HCT116 (cell line): ENCODE results near the gene SCFD2. TPM values are rescaled to one million over a fixed set of nuclear protein-coding genes. Genes with fewer than 3 reads are reported as not detected.

Experiments used
- ATAC-seq: fragments of 200-7000 bp; cut with Tn5 transposase; 2 replicates; pipeline ENCODE4 v1.9.1; 2020; ENCODE audit warnings: mild to moderate bottlenecking, moderate library complexity
- BruUV-seq: library from RNA; stranded (reverse); fragments of 400-500 nt; replicated peaks from 2 replicates; lab custom pipeline; 2021; lab: Mats Ljungman, UMichigan
- CTCF ChIA-PET: fragments of 300-600 bp; sonication (Branson Sonifier 250); formaldehyde crosslinking; loops from one replicate; lab custom pipeline; 2021; ENCODE audit warnings: antibody characterized with exemption; lab: Charles Lee
- POLR2A ChIA-PET: fragments of 300-600, 350-600 bp; sonication (Branson Sonifier 250); formaldehyde crosslinking; loops from one replicate; lab custom pipeline; 2021; ENCODE audit warnings: antibody characterized with exemption; lab: Charles Lee
- RAD21 ChIA-PET, 2 experiments: fragments of 300-600 bp; sonication (Branson Sonifier 250); formaldehyde crosslinking; loops; one replicate each; lab custom pipeline; 2023; ENCODE audit warnings: low total read pairs in 2 of 2; ENCODE audit not compliant: uncharacterized antibody in 2 of 2, unreplicated experiment in 2 of 2, low non-redundant PET in 1 of 2; lab: Charles Lee
- DNase-seq: peaks from one replicate; pipeline ENCODE4 v3.0.0-alpha.2; 2010; ENCODE audit warnings: low read depth, low spot score
- H2AFZ ChIP-seq: fragments of 200-600 bp; shearing (Covaris generic), sonication (generic); 2 replicates; pipeline ENCODE4 v1.6.1; 2017; ENCODE audit warnings: low read depth, mixed run types, mixed read lengths, antibody characterized with exemption, low read length; ENCODE audit not compliant: poor library complexity, severe bottlenecking
- H3K27ac ChIP-seq: 2 replicates; pipeline ENCODE4 v1.5.1; 2012; ENCODE audit warnings: low read depth, low read length
- H3K27me3 ChIP-seq: fragments of 200-600 bp; sonication (generic); 2 replicates; pipeline ENCODE4 v1.6.1; 2016; ENCODE audit warnings: mixed run types, low read length, mixed read lengths; ENCODE audit not compliant: insufficient read depth
- H3K36me3 ChIP-seq, 2 experiments: fragments of 200-500 bp in 1 of 2; fragments of 200-600 bp in 1 of 2; sonication (Bioruptor generic) in 1 of 2; sonication (generic) in 1 of 2; 2 replicates each; pipeline versions ENCODE4 v1.5.1 to v1.6.1; 2014 to 2016; ENCODE audit warnings: low read length in 2 of 2, inconsistent platforms in 1 of 2, mixed read lengths in 1 of 2, mixed run types in 1 of 2; ENCODE audit not compliant: insufficient read depth in 2 of 2, control insufficient read depth in 1 of 2
- H3K4me1 ChIP-seq, 2 experiments: fragments of 200-600 bp in 1 of 2; sonication (generic) in 1 of 2; 2 replicates each; pipeline versions ENCODE4 v1.5.1 to v1.6.1; 2012 to 2017; ENCODE audit warnings: low read length in 2 of 2, inconsistent platforms in 1 of 2, mild to moderate bottlenecking in 1 of 2, mixed read lengths in 1 of 2, mixed run types in 1 of 2, moderate library complexity in 1 of 2; ENCODE audit not compliant: insufficient read depth in 2 of 2, control insufficient read depth in 1 of 2
- H3K4me2 ChIP-seq: fragments of 200-600 bp; sonication (generic); 2 replicates; pipeline ENCODE4 v1.6.1; 2017; ENCODE audit warnings: mixed run types, low read length, mixed read lengths
- H3K4me3 ChIP-seq, 2 experiments: fragments of 200-600 bp in 1 of 2; sonication (generic) in 1 of 2; replicated peaks in 1 of 2; 2 replicates each; pipeline ENCODE4 v1.5.1; 2011 to 2016; ENCODE audit warnings: low read length in 2 of 2, control low read depth in 1 of 2, low read depth in 1 of 2, mild to moderate bottlenecking in 1 of 2, mixed read lengths in 1 of 2, mixed run types in 1 of 2
- H3K79me2 ChIP-seq: fragments of 200-600 bp; sonication (generic); 2 replicates; pipeline ENCODE4 v1.6.1; 2017; ENCODE audit warnings: mild to moderate bottlenecking, mixed run types, low read length, moderate library complexity, mixed read lengths; ENCODE audit not compliant: insufficient read depth
- H3K9ac ChIP-seq: fragments of 200-600 bp; sonication (generic); 2 replicates; pipeline ENCODE4 v1.6.1; 2016; ENCODE audit warnings: low read length, mixed read lengths
- H3K9me2 ChIP-seq: fragments of 200-600 bp; sonication (generic), shearing (Covaris generic); 2 replicates; pipeline ENCODE4 v1.6.1; 2017; ENCODE audit warnings: mixed run types, mild to moderate bottlenecking, moderate library complexity; ENCODE audit not compliant: insufficient read depth
- H3K9me3 ChIP-seq, 2 experiments: fragments of 200-500 bp in 1 of 2; fragments of 200-600 bp in 1 of 2; sonication (Bioruptor generic) in 1 of 2; sonication (generic) in 1 of 2; 2 replicates each; pipeline ENCODE4 v1.6.1; 2014 to 2017; ENCODE audit warnings: low read length in 2 of 2, mixed read lengths in 2 of 2, inconsistent platforms in 1 of 2, low read depth in 1 of 2, mild to moderate bottlenecking in 1 of 2, mixed run types in 1 of 2, moderate library complexity in 1 of 2; ENCODE audit not compliant: control insufficient read depth in 1 of 2, insufficient read depth in 1 of 2
- H4K20me1 ChIP-seq: fragments of 200-600 bp; sonication (generic), shearing (Covaris generic); 2 replicates; pipeline ENCODE4 v1.6.1; 2017; ENCODE audit warnings: mixed run types, mild to moderate bottlenecking, moderate library complexity; ENCODE audit not compliant: insufficient read depth
- CBX3 ChIP-seq: IDR thresholded peaks from 2 replicates; pipeline ENCODE4 v1.6.1; 2012; ENCODE audit warnings: low read depth
- CEBPB ChIP-seq: IDR thresholded peaks from 2 replicates; pipeline ENCODE4 v1.6.1; 2012; ENCODE audit warnings: low read depth
- EGR1 ChIP-seq: IDR thresholded peaks from 2 replicates; pipeline ENCODE4 v1.6.1; 2012; ENCODE audit warnings: low read depth
- EZH2 ChIP-seq: fragments of 200-600 bp; sonication (generic); IDR thresholded peaks from 2 replicates; pipeline ENCODE4 v1.6.1; 2017; ENCODE audit warnings: antibody characterized with exemption, mixed run types
- FOSL1 ChIP-seq: IDR thresholded peaks from 2 replicates; pipeline ENCODE4 v1.6.1; 2012; ENCODE audit warnings: low read depth
- JUND ChIP-seq: IDR thresholded peaks from 2 replicates; pipeline ENCODE4 v1.6.1; 2012
- POLR2A ChIP-seq: IDR thresholded peaks from 2 replicates; pipeline ENCODE4 v1.7.0; 2011; ENCODE audit warnings: borderline replicate concordance; ENCODE audit not compliant: insufficient read depth, insufficient read length; ENCODE audit errors: extremely low read depth
- POLR2AphosphoS5 ChIP-seq: IDR thresholded peaks from 2 replicates; pipeline ENCODE4 v1.6.1; 2011; ENCODE audit warnings: mild to moderate bottlenecking, low read depth, low read length, moderate library complexity
- RAD21 ChIP-seq: IDR thresholded peaks from 2 replicates; pipeline ENCODE4 v1.6.1; 2012; ENCODE audit warnings: low read depth, mild to moderate bottlenecking
- SIN3A ChIP-seq: IDR thresholded peaks from 2 replicates; pipeline ENCODE4 v1.6.1; 2012; ENCODE audit warnings: low read depth
- SRF ChIP-seq: IDR thresholded peaks from 2 replicates; pipeline ENCODE4 v1.6.1; 2012; ENCODE audit warnings: low read depth
- TCF7L2 ChIP-seq: IDR thresholded peaks from 2 replicates; pipeline ENCODE4 v1.7.0; 2011; ENCODE audit warnings: borderline replicate concordance, inconsistent platforms; ENCODE audit not compliant: insufficient read depth, insufficient read length; ENCODE audit errors: extremely low read depth
- ZFX ChIP-seq: fragments of 450-650 bp; IDR thresholded peaks from 2 replicates; pipeline ENCODE4 v1.6.1; 2017
- ZNF274 ChIP-seq: fragments of 200-500 bp; sonication (Bioruptor generic); IDR thresholded peaks from 2 replicates; pipeline ENCODE4 v1.6.1; 2014; ENCODE audit warnings: mild to moderate bottlenecking, low read depth, low read length, inconsistent platforms
- intact Hi-C: fragments of 100-400 bp; cut with micrococcal nuclease; formaldehyde crosslinking; loops from 2 replicates; pipeline ENCODE4 v1.10.0; 2022
- total RNA-seq: library from RNA; stranded (reverse); gene quantifications from one replicate; pipeline ENCODE4 v1.2.1, GENCODE V29; 2021; ENCODE audit not compliant: unreplicated experiment
- TF ChIP-seq, protein P1 (sequence below): IDR thresholded peaks from 2 replicates; pipeline ENCODE4 v1.6.1; 2011; ENCODE audit warnings: mild to moderate bottlenecking, low read length, moderate library complexity; ENCODE audit not compliant: insufficient replicate concordance; ENCODE audit errors: extremely low read depth
- TF ChIP-seq, protein P2 (sequence below): IDR thresholded peaks from 2 replicates; pipeline ENCODE4 v1.6.1; 2012
- TF ChIP-seq, protein P3 (sequence below): IDR thresholded peaks from 2 replicates; pipeline ENCODE4 v1.6.1; 2012

The SCFD2 gene
- total RNA-seq, 1 experiment from 2014 or later: 13.6 TPM

DNA sequence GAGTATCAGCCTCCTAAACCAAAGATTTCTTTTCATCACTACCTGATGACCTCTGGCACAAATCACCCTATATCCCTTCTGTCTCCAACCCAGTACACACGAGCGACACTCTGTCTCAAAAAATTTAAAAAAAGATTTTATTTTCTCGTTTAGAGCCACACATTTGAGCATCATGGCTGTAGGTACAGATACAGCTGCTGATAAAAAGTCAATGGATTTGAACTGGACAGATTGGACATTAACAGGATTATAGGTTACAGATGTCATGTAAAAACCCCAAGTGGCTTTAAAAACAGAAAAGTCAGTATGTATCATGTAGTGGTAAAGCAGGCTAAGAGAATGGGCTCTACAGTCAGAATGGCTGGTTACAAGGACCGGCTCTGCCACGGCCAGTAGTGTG is 171.1 kb downstream of the SCFD2 start:
- POLR2A ChIA-PET: no interaction called here
- Histone ChIP-seq H2AFZ (no peak overlapping the region), H3K9me3 (no peaks in the 10 kb centered on the region), H3K9me2 (no peaks in the 10 kb centered on the region), H3K9ac (no peak overlapping the region), H4K20me1 (no peaks in the 10 kb centered on the region), H3K4me1 (no peaks in the 10 kb centered on the region), H3K36me3 (no peaks in the 10 kb centered on the region), H3K4me2 (no peak overlapping the region), H3K27me3 (no peaks in the 10 kb centered on the region), H3K79me2 (no peaks in the 10 kb centered on the region), H3K4me3 (no peak overlapping the region), H3K27ac (no peak overlapping the region)
- BruUV-seq: no TSS peak
- CTCF ChIA-PET: interaction anchor here (1.3 kb wide), 1 partner anchor 1038 kb away, joined by 3 read pairs; no protein-coding TSS in a partner anchor
- TF ChIP-seq, protein P1, sequence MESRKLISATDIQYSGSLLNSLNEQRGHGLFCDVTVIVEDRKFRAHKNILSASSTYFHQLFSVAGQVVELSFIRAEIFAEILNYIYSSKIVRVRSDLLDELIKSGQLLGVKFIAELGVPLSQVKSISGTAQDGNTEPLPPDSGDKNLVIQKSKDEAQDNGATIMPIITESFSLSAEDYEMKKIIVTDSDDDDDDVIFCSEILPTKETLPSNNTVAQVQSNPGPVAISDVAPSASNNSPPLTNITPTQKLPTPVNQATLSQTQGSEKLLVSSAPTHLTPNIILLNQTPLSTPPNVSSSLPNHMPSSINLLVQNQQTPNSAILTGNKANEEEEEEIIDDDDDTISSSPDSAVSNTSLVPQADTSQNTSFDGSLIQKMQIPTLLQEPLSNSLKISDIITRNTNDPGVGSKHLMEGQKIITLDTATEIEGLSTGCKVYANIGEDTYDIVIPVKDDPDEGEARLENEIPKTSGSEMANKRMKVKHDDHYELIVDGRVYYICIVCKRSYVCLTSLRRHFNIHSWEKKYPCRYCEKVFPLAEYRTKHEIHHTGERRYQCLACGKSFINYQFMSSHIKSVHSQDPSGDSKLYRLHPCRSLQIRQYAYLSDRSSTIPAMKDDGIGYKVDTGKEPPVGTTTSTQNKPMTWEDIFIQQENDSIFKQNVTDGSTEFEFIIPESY: no peak
- TF ChIP-seq CEBPB (no peak), ZNF274 (no peak)
- ATAC-seq: no peak
- intact Hi-C loops: loop anchor here (5.0 to 10.0 kb wide), 3 partner anchors 398 to 713 kb away; partner anchors contain the start of gene LNX1
- RAD21 ChIA-PET: no interaction called here
- no peak for DNase-seq

DNA sequence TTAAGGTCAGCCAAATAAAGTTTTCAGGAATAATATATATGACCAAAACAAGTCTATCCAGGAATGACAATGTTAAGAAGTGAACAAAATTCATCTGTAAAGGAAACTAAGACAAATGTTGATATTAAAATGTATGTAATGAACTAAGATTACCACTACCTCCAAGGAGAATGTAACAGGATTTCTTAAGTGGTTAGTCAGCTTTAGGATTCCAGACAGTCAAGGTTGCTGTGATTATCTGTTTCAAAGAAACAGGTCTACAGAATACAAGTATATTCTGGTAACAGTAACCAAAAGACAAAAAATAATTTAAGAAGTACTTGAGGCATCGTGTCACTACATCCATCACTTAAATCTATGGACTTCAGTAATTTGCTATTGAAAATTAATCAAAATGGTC is 172.8 kb downstream of the SCFD2 start:
- intact Hi-C loops: loop anchor here (10.0 kb wide), 1 partner anchor 422 kb away; no protein-coding TSS in a partner anchor
- H3K36me3 ChIP-seq: no peaks in the 10 kb centered on the region
- H3K9me3 ChIP-seq: no peaks in the 10 kb centered on the region
- ATAC-seq (no peak), DNase-seq (no peak)
- H3K9me2 ChIP-seq: no peaks in the 10 kb centered on the region
- TF ChIP-seq JUND (no peak), TCF7L2 (no peak), POLR2A (no peak), CBX3 (no peak), EGR1 (no peak), SRF (no peak), CEBPB (no peak), RAD21 (no peak), EZH2 (no peak), SIN3A (no peak), ZFX (no peak), POLR2AphosphoS5 (no peak), FOSL1 (no peak)
- TF ChIP-seq, protein P2, sequence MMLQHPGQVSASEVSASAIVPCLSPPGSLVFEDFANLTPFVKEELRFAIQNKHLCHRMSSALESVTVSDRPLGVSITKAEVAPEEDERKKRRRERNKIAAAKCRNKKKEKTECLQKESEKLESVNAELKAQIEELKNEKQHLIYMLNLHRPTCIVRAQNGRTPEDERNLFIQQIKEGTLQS: no peak
- TF ChIP-seq, protein P3, sequence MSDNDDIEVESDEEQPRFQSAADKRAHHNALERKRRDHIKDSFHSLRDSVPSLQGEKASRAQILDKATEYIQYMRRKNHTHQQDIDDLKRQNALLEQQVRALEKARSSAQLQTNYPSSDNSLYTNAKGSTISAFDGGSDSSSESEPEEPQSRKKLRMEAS: no peak
- RAD21 ChIA-PET: no interaction called here
- H3K4me3 ChIP-seq: no peak overlapping the region
- no peak overlapping the region for H3K9ac ChIP-seq
- POLR2A ChIA-PET: no interaction called here
- H4K20me1 ChIP-seq: no peaks in the 10 kb centered on the region
- BruUV-seq: no TSS peak
- H2AFZ ChIP-seq: no peak overlapping the region
- H3K27me3 ChIP-seq: no peaks in the 10 kb centered on the region
- H3K27ac ChIP-seq: no peak overlapping the region
- no peaks in the 10 kb centered on the region for H3K4me1 ChIP-seq
- H3K79me2 ChIP-seq: no peaks in the 10 kb centered on the region
- no peak overlapping the region for H3K4me2 ChIP-seq
- CTCF ChIA-PET: no interaction called here
